K562 (cell line): Measurements from ENCODE around the gene TMEM121B.

ENCODE experiments used
- DNMT1 ChIP-seq: fragments of 450-650 bp; IDR thresholded peaks from 2 replicates; pipeline ENCODE4 v1.6.1; 2016; ENCODE audit warnings: antibody characterized with exemption, mild to moderate bottlenecking
- KDM2B ChIP-seq: fragments of 250-450 bp; sonication (Bioruptor Pico); IDR thresholded peaks from 2 replicates; pipeline ENCODE4 v1.8.0; 2021; ENCODE audit warnings: mild to moderate bottlenecking, moderate library complexity
- NFRKB ChIP-seq: fragments of 450-650 bp; IDR thresholded peaks from 2 replicates; pipeline ENCODE4 v1.6.1; 2016; ENCODE audit warnings: low read depth
- NFYB ChIP-seq: IDR thresholded peaks from 2 replicates; pipeline ENCODE4 v1.6.1; 2011; ENCODE audit warnings: mild to moderate bottlenecking, moderate library complexity; ENCODE audit not compliant: insufficient read length; ENCODE audit errors: extremely low read depth
- POLR2AphosphoS5 ChIP-seq: IDR thresholded peaks from 2 replicates; pipeline ENCODE4 v1.6.1; 2011; ENCODE audit warnings: mild to moderate bottlenecking, low read depth, low read length, moderate library complexity; ENCODE audit not compliant: control insufficient read depth, insufficient read depth
- RAD21 ChIP-seq, 2 experiments: fragments of 250-450 bp in 1 of 2; fragments of 450-650 bp in 1 of 2; sonication (Bioruptor Pico) in 1 of 2; formaldehyde crosslinking in 1 of 2; IDR thresholded peaks in 1 of 2; conservative IDR thresholded peaks in 1 of 2; 2 replicates each; pipeline versions ENCODE4 v1.4.0 to v1.8.0; 2020 to 2022; ENCODE audit warnings: mild to moderate bottlenecking in 2 of 2, moderate library complexity in 1 of 2
- TBP ChIP-seq: optimal IDR thresholded peaks from 2 replicates; pipeline ENCODE3; 2011; ENCODE audit warnings: low read depth, low read length, improper control_type of control experiment
- ZNF232 ChIP-seq: sonication (generic); formaldehyde crosslinking; IDR thresholded peaks from 2 replicates; pipeline ENCODE4 v1.8.0; 2022; ENCODE audit warnings: mild to moderate bottlenecking, missing genetic modification reagents
- ZNF253 ChIP-seq: fragments of 250-450 bp; sonication (Bioruptor Pico); conservative IDR thresholded peaks from 2 replicates; pipeline ENCODE4 v1.6.1; 2021; ENCODE audit warnings: mild to moderate bottlenecking
- TF ChIP-seq, protein P1 (sequence below), 3 experiments: IDR thresholded peaks in 2 of 3; conservative IDR thresholded peaks in 1 of 3; 2 replicates each; pipeline ENCODE4 v1.5.1; 2011 to 2012; ENCODE audit warnings: low read length in 3 of 3, mild to moderate bottlenecking in 3 of 3, control low read depth in 2 of 3, improper control_type of control experiment in 1 of 3, inconsistent platforms in 1 of 3, low read depth in 1 of 3, mixed read lengths in 1 of 3, moderate library complexity in 1 of 3; ENCODE audit not compliant: insufficient read depth in 2 of 3

DNA sequence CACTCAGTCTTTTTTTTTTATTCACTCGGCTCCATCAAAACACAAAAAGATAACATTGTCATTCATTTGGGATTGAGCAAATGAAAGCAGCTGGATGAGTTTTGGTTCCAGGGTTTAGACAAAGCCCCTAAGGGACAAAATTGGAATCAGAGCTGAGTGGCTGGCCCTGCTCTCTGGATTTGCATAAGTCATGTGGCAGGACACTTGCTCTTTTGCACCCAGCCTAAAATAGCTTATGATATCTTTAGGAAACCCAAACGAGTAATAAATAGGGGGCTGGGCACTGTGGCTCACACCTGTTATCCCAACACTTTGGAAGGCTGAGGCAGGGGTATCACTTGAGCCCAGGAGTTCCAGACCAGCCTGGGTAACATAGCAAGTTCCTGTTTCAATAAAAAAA lies 11.0 kb upstream of the TMEM121B start:
- TF ChIP-seq KDM2B (CRISPR knock-in tag) (no peak), POLR2AphosphoS5 (no peak), RAD21 (CRISPR knock-in tag; conservative IDR thresholded peaks at IDR 0.05 in 1 of 2, IDR thresholded peaks at IDR 0.05 in 1 of 2) (no peak), DNMT1 (no peak), NFRKB (no peak), ZNF253 (CRISPR knock-in tag) (no peak), NFYB (no peak), TBP (no peak), ZNF232 (CRISPR knock-in tag) (no peak)
- TF ChIP-seq, protein P1, sequence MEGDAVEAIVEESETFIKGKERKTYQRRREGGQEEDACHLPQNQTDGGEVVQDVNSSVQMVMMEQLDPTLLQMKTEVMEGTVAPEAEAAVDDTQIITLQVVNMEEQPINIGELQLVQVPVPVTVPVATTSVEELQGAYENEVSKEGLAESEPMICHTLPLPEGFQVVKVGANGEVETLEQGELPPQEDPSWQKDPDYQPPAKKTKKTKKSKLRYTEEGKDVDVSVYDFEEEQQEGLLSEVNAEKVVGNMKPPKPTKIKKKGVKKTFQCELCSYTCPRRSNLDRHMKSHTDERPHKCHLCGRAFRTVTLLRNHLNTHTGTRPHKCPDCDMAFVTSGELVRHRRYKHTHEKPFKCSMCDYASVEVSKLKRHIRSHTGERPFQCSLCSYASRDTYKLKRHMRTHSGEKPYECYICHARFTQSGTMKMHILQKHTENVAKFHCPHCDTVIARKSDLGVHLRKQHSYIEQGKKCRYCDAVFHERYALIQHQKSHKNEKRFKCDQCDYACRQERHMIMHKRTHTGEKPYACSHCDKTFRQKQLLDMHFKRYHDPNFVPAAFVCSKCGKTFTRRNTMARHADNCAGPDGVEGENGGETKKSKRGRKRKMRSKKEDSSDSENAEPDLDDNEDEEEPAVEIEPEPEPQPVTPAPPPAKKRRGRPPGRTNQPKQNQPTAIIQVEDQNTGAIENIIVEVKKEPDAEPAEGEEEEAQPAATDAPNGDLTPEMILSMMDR (IDR thresholded peaks at IDR 0.05 in 2 of 3, conservative IDR thresholded peaks at IDR 0.05 in 1 of 3; ENCODE audit: insufficient read depth in 2 of 3, low read depth in 1 of 3, low read length in 3 of 3), result no peak
